GM23338 (cell line): ENCODE results near the gene PRDM11. TPM values are rescaled to one million over a fixed set of nuclear protein-coding genes. Genes with fewer than 3 reads are reported as not detected.

Source experiments
- ATAC-seq: fragments of 200-7000 bp; cut with Tn5 transposase; 3 replicates; pipeline ENCODE4 v1.9.1; 2020
- DNase-seq: peaks from one replicate; pipeline ENCODE4 v3.0.0-alpha.2; 2015; ENCODE audit warnings: low spot score
- H2AFZ ChIP-seq: fragments of 200-600 bp; sonication (generic); 2 replicates; pipeline ENCODE4 v1.8.0; 2016; ENCODE audit warnings: antibody characterized with exemption, mild to moderate bottlenecking, moderate library complexity
- H3F3A ChIP-seq: fragments of 200-600 bp; sonication (generic); replicated peaks from 2 replicates; pipeline ENCODE4 v1.8.0; 2017; ENCODE audit warnings: antibody characterized with exemption, mixed run types, low read depth
- H3K27ac ChIP-seq: fragments of 200-600 bp; sonication (generic); 2 replicates; pipeline ENCODE4 v1.6.1; 2016; ENCODE audit warnings: low read depth
- H3K27me3 ChIP-seq: fragments of 200-600 bp; sonication (generic); 2 replicates; pipeline ENCODE4 v1.8.0; 2016; ENCODE audit warnings: mild to moderate bottlenecking, mixed run types, moderate library complexity; ENCODE audit not compliant: insufficient read depth
- H3K36me3 ChIP-seq: fragments of 200-600 bp; sonication (generic); 2 replicates; pipeline ENCODE4 v1.8.0; 2016; ENCODE audit warnings: mild to moderate bottlenecking; ENCODE audit not compliant: insufficient read depth
- H3K4me1 ChIP-seq: fragments of 200-600 bp; sonication (generic); 2 replicates; pipeline ENCODE4 v1.8.0; 2016; ENCODE audit warnings: mild to moderate bottlenecking, moderate library complexity; ENCODE audit not compliant: insufficient read depth
- H3K4me2 ChIP-seq: fragments of 200-600 bp; sonication (generic); 2 replicates; pipeline ENCODE4 v1.7.1; 2017; ENCODE audit warnings: mixed run types
- H3K4me3 ChIP-seq: fragments of 200-600 bp; sonication (generic); 2 replicates; pipeline ENCODE4 v1.6.1; 2016; ENCODE audit warnings: mixed run types
- H3K79me2 ChIP-seq: fragments of 200-600 bp; sonication (generic); replicated peaks from 2 replicates; pipeline ENCODE4 v1.8.0; 2017; ENCODE audit warnings: mild to moderate bottlenecking; ENCODE audit not compliant: insufficient read depth
- H3K9me2 ChIP-seq: fragments of 200-600 bp; sonication (generic); 2 replicates; pipeline ENCODE4 v1.8.0; 2017; ENCODE audit not compliant: insufficient read depth
- H4K20me1 ChIP-seq: fragments of 200-600 bp; sonication (generic); replicated peaks from 2 replicates; pipeline ENCODE4 v1.8.0; 2017; ENCODE audit warnings: mild to moderate bottlenecking; ENCODE audit not compliant: insufficient read depth
- H3K27ac Mint-ChIP-seq: 2 replicates; pipeline ENCODE4 v1.8.0; 2020; ENCODE audit warnings: inconsistent platforms, mild to moderate bottlenecking, moderate library complexity, mixed read lengths
- H3K27me3 Mint-ChIP-seq: 3 replicates; pipeline ENCODE4 v1.8.0; 2022; ENCODE audit warnings: low read depth, mild to moderate bottlenecking, moderate library complexity, mixed read lengths, inconsistent platforms; ENCODE audit not compliant: insufficient read depth, poor library complexity
- H3K36me3 Mint-ChIP-seq: 3 replicates; pipeline ENCODE4 v1.8.0; 2021; ENCODE audit warnings: low read depth, mild to moderate bottlenecking, inconsistent platforms, moderate library complexity, mixed read lengths
- H3K4me1 Mint-ChIP-seq: 3 replicates; pipeline ENCODE4 v1.8.0; 2020; ENCODE audit warnings: mild to moderate bottlenecking, inconsistent platforms, mixed read lengths
- H3K4me3 Mint-ChIP-seq: 3 replicates; pipeline ENCODE4 v1.8.0; 2021; ENCODE audit warnings: moderate library complexity, mild to moderate bottlenecking, inconsistent platforms, mixed read lengths
- H3K9me3 Mint-ChIP-seq: 3 replicates; pipeline ENCODE4 v1.8.0; 2020; ENCODE audit warnings: moderate library complexity, mild to moderate bottlenecking, inconsistent platforms, mixed read lengths
- CREB1 ChIP-seq: fragments of 250-450 bp; sonication (Bioruptor Pico); IDR thresholded peaks from 2 replicates; pipeline ENCODE4 v1.5.0; 2020; ENCODE audit warnings: low read depth, mild to moderate bottlenecking, moderate library complexity
- CTCF ChIP-seq, 2 experiments: fragments of 200-600 bp in 1 of 2; sonication (generic) in 1 of 2; conservative IDR thresholded peaks; 2 replicates each; pipeline versions ENCODE4 v1.5.1 to v1.6.1; 2016 to 2017; ENCODE audit warnings: antibody characterized with exemption in 2 of 2, low read depth in 2 of 2, mild to moderate bottlenecking in 2 of 2, moderate library complexity in 1 of 2
- EZH2 ChIP-seq: fragments of 200-600 bp; sonication (generic); IDR thresholded peaks from one replicate; pipeline ENCODE4 v1.8.0; 2017; ENCODE audit warnings: antibody characterized with exemption, mild to moderate bottlenecking, low read depth; ENCODE audit not compliant: unreplicated experiment
- EZH2phosphoT487 ChIP-seq: fragments of 200-600 bp; sonication (generic); IDR thresholded peaks from one replicate; pipeline ENCODE4 v1.8.1; 2018; ENCODE audit warnings: antibody characterized with exemption; ENCODE audit not compliant: unreplicated experiment
- STAT1 ChIP-seq: IDR thresholded peaks from one replicate; pipeline ENCODE4 v1.6.1; 2016; ENCODE audit warnings: antibody characterized with exemption; ENCODE audit not compliant: unreplicated experiment
- ZNF331 ChIP-seq: fragments of 250-450 bp; sonication (Bioruptor Pico); IDR thresholded peaks from 2 replicates; pipeline ENCODE4 v1.5.0; 2020; ENCODE audit warnings: low read depth, mild to moderate bottlenecking, moderate library complexity
- polyA plus RNA-seq: library from polyadenylated mRNA; unstranded; fragments of >200 nt; fragmentation: Nextera tagmentation; extraction: Ambion mirVana; gene quantifications from 2 replicates; pipeline ENCODE4 v1.2.1, GENCODE V29; 2016
- total RNA-seq: library from RNA; depleted of rRNA; stranded (reverse); fragments of >200 nt; shearing (Covaris generic); gene quantifications from 2 replicates; pipeline ENCODE4 v1.2.3, GENCODE V29; 2014
- TF ChIP-seq, protein P1 (sequence below): fragments of 250-450 bp; sonication (Bioruptor Pico); IDR thresholded peaks from 2 replicates; pipeline ENCODE4 v1.5.0; 2020; ENCODE audit warnings: mild to moderate bottlenecking, moderate library complexity
- TF ChIP-seq, protein P2 (sequence below): IDR thresholded peaks from one replicate; pipeline ENCODE4 v1.6.1; 2018; ENCODE audit warnings: antibody characterized with exemption; ENCODE audit not compliant: unreplicated experiment

The PRDM11 gene
- total and polyA plus RNA-seq, 2 experiments from 2014 or later: 0.97 to 10.4 TPM

GRCh38 chr11:45110562-45110961 is 35.9 kb upstream of the PRDM11 start:
- Histone ChIP-seq H3K9me2 (no peaks in the 10 kb centered on the region), H3K27me3 (no peaks in the 10 kb centered on the region), H3K4me1 (no peaks in the 10 kb centered on the region), H2AFZ (peak overlapping the region; percentile 81; the same call in 1 of the 2 replicates), H3K79me2 (no peaks in the 10 kb centered on the region), H3K36me3 (no peaks in the 10 kb centered on the region), H3K4me2 (no peak overlapping the region), H4K20me1 (no peaks in the 10 kb centered on the region), H3F3A (no peaks in the 10 kb centered on the region), H3K4me3 (no peak overlapping the region), H3K27ac (no peak overlapping the region)
- TF ChIP-seq EZH2phosphoT487 (no peak), STAT1 (no peak), ZNF331 (CRISPR knock-in tag) (no peak), CREB1 (no peak), CTCF (conservative IDR thresholded peaks at IDR 0.05; ENCODE audit: low read depth in 2 of 2) (peak; percentile 76 to 84), EZH2 (no peak)
- TF ChIP-seq, protein P1, sequence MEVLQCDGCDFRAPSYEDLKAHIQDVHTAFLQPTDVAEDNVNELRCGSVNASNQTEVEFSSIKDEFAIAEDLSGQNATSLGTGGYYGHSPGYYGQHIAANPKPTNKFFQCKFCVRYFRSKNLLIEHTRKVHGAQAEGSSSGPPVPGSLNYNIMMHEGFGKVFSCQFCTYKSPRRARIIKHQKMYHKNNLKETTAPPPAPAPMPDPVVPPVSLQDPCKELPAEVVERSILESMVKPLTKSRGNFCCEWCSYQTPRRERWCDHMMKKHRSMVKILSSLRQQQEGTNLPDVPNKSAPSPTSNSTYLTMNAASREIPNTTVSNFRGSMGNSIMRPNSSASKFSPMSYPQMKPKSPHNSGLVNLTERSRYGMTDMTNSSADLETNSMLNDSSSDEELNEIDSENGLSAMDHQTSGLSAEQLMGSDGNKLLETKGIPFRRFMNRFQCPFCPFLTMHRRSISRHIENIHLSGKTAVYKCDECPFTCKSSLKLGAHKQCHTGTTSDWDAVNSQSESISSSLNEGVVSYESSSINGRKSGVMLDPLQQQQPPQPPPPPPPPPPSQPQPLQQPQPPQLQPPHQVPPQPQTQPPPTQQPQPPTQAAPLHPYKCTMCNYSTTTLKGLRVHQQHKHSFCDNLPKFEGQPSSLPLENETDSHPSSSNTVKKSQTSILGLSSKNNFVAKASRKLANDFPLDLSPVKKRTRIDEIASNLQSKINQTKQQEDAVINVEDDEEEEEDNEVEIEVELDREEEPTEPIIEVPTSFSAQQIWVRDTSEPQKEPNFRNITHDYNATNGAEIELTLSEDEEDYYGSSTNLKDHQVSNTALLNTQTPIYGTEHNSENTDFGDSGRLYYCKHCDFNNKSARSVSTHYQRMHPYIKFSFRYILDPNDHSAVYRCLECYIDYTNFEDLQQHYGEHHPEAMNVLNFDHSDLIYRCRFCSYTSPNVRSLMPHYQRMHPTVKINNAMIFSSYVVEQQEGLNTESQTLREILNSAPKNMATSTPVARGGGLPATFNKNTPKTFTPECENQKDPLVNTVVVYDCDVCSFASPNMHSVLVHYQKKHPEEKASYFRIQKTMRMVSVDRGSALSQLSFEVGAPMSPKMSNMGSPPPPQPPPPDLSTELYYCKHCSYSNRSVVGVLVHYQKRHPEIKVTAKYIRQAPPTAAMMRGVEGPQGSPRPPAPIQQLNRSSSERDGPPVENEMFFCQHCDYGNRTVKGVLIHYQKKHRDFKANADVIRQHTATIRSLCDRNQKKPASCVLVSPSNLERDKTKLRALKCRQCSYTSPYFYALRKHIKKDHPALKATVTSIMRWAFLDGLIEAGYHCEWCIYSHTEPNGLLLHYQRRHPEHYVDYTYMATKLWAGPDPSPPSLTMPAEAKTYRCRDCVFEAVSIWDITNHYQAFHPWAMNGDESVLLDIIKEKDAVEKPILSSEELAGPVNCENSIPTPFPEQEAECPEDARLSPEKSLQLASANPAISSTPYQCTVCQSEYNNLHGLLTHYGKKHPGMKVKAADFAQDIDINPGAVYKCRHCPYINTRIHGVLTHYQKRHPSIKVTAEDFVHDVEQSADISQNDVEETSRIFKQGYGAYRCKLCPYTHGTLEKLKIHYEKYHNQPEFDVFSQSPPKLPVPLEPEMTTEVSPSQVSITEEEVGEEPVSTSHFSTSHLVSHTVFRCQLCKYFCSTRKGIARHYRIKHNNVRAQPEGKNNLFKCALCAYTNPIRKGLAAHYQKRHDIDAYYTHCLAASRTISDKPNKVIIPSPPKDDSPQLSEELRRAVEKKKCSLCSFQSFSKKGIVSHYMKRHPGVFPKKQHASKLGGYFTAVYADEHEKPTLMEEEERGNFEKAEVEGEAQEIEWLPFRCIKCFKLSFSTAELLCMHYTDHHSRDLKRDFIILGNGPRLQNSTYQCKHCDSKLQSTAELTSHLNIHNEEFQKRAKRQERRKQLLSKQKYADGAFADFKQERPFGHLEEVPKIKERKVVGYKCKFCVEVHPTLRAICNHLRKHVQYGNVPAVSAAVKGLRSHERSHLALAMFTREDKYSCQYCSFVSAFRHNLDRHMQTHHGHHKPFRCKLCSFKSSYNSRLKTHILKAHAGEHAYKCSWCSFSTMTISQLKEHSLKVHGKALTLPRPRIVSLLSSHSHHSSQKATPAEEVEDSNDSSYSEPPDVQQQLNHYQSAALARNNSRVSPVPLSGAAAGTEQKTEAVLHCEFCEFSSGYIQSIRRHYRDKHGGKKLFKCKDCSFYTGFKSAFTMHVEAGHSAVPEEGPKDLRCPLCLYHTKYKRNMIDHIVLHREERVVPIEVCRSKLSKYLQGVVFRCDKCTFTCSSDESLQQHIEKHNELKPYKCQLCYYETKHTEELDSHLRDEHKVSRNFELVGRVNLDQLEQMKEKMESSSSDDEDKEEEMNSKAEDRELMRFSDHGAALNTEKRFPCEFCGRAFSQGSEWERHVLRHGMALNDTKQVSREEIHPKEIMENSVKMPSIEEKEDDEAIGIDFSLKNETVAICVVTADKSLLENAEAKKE (CRISPR knock-in tag): peak; percentile 23; the same call in 1 of the 2 replicates
- TF ChIP-seq, protein P2, sequence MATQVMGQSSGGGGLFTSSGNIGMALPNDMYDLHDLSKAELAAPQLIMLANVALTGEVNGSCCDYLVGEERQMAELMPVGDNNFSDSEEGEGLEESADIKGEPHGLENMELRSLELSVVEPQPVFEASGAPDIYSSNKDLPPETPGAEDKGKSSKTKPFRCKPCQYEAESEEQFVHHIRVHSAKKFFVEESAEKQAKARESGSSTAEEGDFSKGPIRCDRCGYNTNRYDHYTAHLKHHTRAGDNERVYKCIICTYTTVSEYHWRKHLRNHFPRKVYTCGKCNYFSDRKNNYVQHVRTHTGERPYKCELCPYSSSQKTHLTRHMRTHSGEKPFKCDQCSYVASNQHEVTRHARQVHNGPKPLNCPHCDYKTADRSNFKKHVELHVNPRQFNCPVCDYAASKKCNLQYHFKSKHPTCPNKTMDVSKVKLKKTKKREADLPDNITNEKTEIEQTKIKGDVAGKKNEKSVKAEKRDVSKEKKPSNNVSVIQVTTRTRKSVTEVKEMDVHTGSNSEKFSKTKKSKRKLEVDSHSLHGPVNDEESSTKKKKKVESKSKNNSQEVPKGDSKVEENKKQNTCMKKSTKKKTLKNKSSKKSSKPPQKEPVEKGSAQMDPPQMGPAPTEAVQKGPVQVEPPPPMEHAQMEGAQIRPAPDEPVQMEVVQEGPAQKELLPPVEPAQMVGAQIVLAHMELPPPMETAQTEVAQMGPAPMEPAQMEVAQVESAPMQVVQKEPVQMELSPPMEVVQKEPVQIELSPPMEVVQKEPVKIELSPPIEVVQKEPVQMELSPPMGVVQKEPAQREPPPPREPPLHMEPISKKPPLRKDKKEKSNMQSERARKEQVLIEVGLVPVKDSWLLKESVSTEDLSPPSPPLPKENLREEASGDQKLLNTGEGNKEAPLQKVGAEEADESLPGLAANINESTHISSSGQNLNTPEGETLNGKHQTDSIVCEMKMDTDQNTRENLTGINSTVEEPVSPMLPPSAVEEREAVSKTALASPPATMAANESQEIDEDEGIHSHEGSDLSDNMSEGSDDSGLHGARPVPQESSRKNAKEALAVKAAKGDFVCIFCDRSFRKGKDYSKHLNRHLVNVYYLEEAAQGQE: no peak
- H3K27ac Mint-ChIP-seq: no peak overlapping the region
- H3K4me1 Mint-ChIP-seq: no peaks in the 10 kb centered on the region
- peaks cover 2% of the 10 kb centered on the region for H3K27me3 Mint-ChIP-seq
- H3K36me3 Mint-ChIP-seq: no peaks in the 10 kb centered on the region
- peak; percentile 83 for ATAC-seq
- H3K4me3 Mint-ChIP-seq: no peak overlapping the region
- H3K9me3 Mint-ChIP-seq: no peaks in the 10 kb centered on the region
- DNase-seq: peak; percentile 89
